Measurements from ENCODE around the gene ZBTB20.

The ZBTB20 gene

GRCh38 chr3:114941626-114942309 is 205.3 kb downstream of the ZBTB20 start:
- FAIRE-seq (no peak), DNase-seq (ENCODE audit: insufficient read length, low spot score) (no peak)

- FAIRE-seq (no peak), DNase-seq (ENCODE audit: insufficient read length, low spot score) (no peak)
These were observed 207.2 kb downstream of the ZBTB20 start for GRCh38 chr3:114939920-114940319.

GRCh38 chr3:114933407-114933806 is 213.7 kb downstream of the ZBTB20 start:
- DNase-seq (ENCODE audit: insufficient read length, low spot score): no peak
- FAIRE-seq: no peak

- DNase-seq (ENCODE audit: insufficient read length, low spot score): no peak
- FAIRE-seq: no peak
These were observed 216.9 kb downstream of the ZBTB20 start for GRCh38 chr3:114929971-114930732.

- no peak for FAIRE-seq
- DNase-seq (ENCODE audit: insufficient read length, low spot score): no peak
These were observed 218.0 kb downstream of the ZBTB20 start for GRCh38 chr3:114928989-114929640.

- DNase-seq (ENCODE audit: insufficient read length, low spot score) (no peak), FAIRE-seq (no peak)
These were observed 242.5 kb downstream of the ZBTB20 start for GRCh38 chr3:114904633-114905032.

GRCh38 chr3:114903213-114903612 is 243.9 kb downstream of the ZBTB20 start:
- FAIRE-seq (no peak), DNase-seq (ENCODE audit: insufficient read length, low spot score) (no peak)

GRCh38 chr3:114902691-114903101 is 244.4 kb downstream of the ZBTB20 start:
- DNase-seq (ENCODE audit: insufficient read length, low spot score) (no peak), FAIRE-seq (peak; percentile 11)

GRCh38 chr3:114900908-114901307 is 246.2 kb downstream of the ZBTB20 start:
- no peak for DNase-seq (ENCODE audit: insufficient read length, low spot score)
- FAIRE-seq: no peak

- FAIRE-seq: peak; percentile 8
- no peak for DNase-seq (ENCODE audit: insufficient read length, low spot score)
These were observed 247.7 kb downstream of the ZBTB20 start for GRCh38 chr3:114899186-114899931.

GRCh38 chr3:114896978-114897377 is 250.1 kb downstream of the ZBTB20 start:
- FAIRE-seq (peak; percentile 21), DNase-seq (ENCODE audit: insufficient read length, low spot score) (no peak)

- FAIRE-seq (no peak), DNase-seq (ENCODE audit: insufficient read length, low spot score) (no peak)
These were observed 253.7 kb downstream of the ZBTB20 start for GRCh38 chr3:114893361-114893760.

GRCh38 chr3:114892880-114893279 is 254.2 kb downstream of the ZBTB20 start:
- DNase-seq (ENCODE audit: insufficient read length, low spot score) (no peak), FAIRE-seq (no peak)

- DNase-seq (ENCODE audit: insufficient read length, low spot score): no peak
- FAIRE-seq: no peak
These were observed 254.8 kb downstream of the ZBTB20 start for GRCh38 chr3:114892131-114892879.

- FAIRE-seq: no peak
These were observed 259.3 kb downstream of the ZBTB20 start for GRCh38 chr3:114887806-114888205.

GRCh38 chr3:114886905-114887304 is 260.2 kb downstream of the ZBTB20 start:
- FAIRE-seq (no peak), DNase-seq (ENCODE audit: insufficient read length, low spot score) (no peak)

More at GRCh38 chr3:114887806-114888205, 259.3 kb downstream of the ZBTB20 start:
- no peak for DNase-seq (ENCODE audit: insufficient read length, low spot score)

GRCh38 chr3:114884213-114884923 is 262.7 kb downstream of the ZBTB20 start:
- DNase-seq (ENCODE audit: insufficient read length, low spot score): no peak
- FAIRE-seq: no peak

- no peak for FAIRE-seq
- no peak for DNase-seq (ENCODE audit: insufficient read length, low spot score)
These were observed 267.0 kb downstream of the ZBTB20 start for GRCh38 chr3:114880078-114880477.
